PFSK-1 (cell line): ENCODE measurements around the gene CYP2W1.

Experiments used
- POLR2AphosphoS5 ChIP-seq: IDR thresholded peaks from 2 replicates; pipeline ENCODE4 v1.6.1; 2012; ENCODE audit warnings: low read depth, mild to moderate bottlenecking, control low read depth, low read length, moderate library complexity
- REST ChIP-seq, 2 experiments: IDR thresholded peaks; 2 replicates each; pipeline versions ENCODE4 v1.6.1 to v1.8.0; 2011 to 2012; ENCODE audit warnings: low read depth in 2 of 2, low read length in 2 of 2, control low read depth in 1 of 2, inconsistent platforms in 1 of 2, mild to moderate bottlenecking in 1 of 2, moderate library complexity in 1 of 2; ENCODE audit not compliant: insufficient read depth in 1 of 2
- SIN3A ChIP-seq: IDR thresholded peaks from 2 replicates; pipeline ENCODE4 v1.6.1; 2012; ENCODE audit warnings: mild to moderate bottlenecking, low read length, moderate library complexity, borderline replicate concordance; ENCODE audit not compliant: insufficient read depth
- TAF1 ChIP-seq: IDR thresholded peaks from 2 replicates; pipeline ENCODE4 v1.6.1; 2012; ENCODE audit warnings: low read length, control low read depth, borderline replicate concordance; ENCODE audit not compliant: insufficient read depth

GRCh38 chr7:1011297-1012003 is 28.5 kb downstream of the CYP2W1 start:
- no peak for TF ChIP-seq TAF1
- TF ChIP-seq POLR2AphosphoS5: no peak
- no peak for TF ChIP-seq SIN3A
- TF ChIP-seq REST (IDR thresholded peaks at IDR 0.05; ENCODE audit: insufficient read depth in 1 of 2, low read depth in 2 of 2, low read length in 2 of 2): no peak
